Measurements from ENCODE around the gene MNS1. TPM values are rescaled to one million over a fixed set of nuclear protein-coding genes. Genes with fewer than 3 reads are reported as not detected.

The MNS1 gene, protein sequence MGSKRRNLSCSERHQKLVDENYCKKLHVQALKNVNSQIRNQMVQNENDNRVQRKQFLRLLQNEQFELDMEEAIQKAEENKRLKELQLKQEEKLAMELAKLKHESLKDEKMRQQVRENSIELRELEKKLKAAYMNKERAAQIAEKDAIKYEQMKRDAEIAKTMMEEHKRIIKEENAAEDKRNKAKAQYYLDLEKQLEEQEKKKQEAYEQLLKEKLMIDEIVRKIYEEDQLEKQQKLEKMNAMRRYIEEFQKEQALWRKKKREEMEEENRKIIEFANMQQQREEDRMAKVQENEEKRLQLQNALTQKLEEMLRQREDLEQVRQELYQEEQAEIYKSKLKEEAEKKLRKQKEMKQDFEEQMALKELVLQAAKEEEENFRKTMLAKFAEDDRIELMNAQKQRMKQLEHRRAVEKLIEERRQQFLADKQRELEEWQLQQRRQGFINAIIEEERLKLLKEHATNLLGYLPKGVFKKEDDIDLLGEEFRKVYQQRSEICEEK
- 0.30 and 2.3 TPM in 2 replicates for total RNA-seq

DNA sequence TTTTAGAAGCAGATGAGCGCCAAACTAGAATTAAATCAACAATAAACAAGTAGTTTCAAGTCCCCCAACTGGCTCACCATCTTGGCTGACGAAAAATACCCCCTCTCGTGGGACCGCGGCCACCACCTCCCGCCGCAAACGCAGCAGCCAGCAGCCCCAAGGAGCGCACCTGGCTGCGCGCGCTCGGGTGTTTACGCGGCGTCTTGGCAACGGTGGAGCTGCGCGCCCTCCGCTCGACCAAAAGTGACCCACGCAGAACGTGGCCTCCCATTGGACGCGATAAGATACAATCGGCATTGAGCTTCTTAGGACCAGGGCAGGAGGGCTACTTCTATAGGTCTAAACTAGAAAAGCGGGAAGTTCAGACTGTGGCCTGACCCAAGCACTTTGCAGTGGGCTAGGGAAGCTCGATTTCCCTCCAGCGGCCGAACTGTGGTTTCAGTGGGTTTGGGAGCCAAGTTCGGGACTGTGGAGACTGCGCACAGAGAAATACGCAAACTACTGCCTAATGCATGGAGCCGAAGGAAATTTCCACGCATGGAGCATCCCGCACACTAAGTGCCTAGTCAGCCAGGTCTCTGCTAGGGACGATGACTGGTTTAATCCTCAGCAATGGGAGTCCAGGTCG lies at the start of gene MNS1:
TSS of gene MNS1 (minus strand) at position 245 of the 628 bp plus-strand sequence. CDS start at position 80, 165 bp downstream.

Other genes with a start within 250 kb of the MNS1 start
- gene RFX7, start 221.3 kb downstream of the MNS1 start, total RNA-seq = 8.1 and 8.4 TPM in 2 replicates
- gene TEX9, start 99.7 kb downstream of the MNS1 start, total RNA-seq = 3.1 and 5.7 TPM in 2 replicates